Fibroblast of skin of abdomen (primary cell): ENCODE data around the gene C12orf75.
"Not testable (repeated sequence)": the region's sequence is repeated elsewhere in the genome, so short reads cannot be mapped to it uniquely, and the experiment has no call there.

Source experiments
- DNase-seq: peaks from one replicate; pipeline ENCODE4 v3.0.0-alpha.2; 2013

C12orf75 gene

GRCh38 chr12:105336411-105336810 is 5.9 kb downstream of the C12orf75 start:
- DNase-seq: no peak

- DNase-seq: no peak
These were observed 6.9 kb downstream of the C12orf75 start for GRCh38 chr12:105337391-105337790.

GRCh38 chr12:105338966-105339365 is 8.5 kb downstream of the C12orf75 start:
- DNase-seq: no peak

- no peak for DNase-seq
These were observed 10.5 kb downstream of the C12orf75 start for GRCh38 chr12:105341010-105341409.

GRCh38 chr12:105341620-105342019 is 11.1 kb downstream of the C12orf75 start:
- DNase-seq: not testable (repeated sequence)

- DNase-seq: no peak
These were observed 12.0 kb downstream of the C12orf75 start for GRCh38 chr12:105342464-105342863.

GRCh38 chr12:105343836-105344235 is 13.3 kb downstream of the C12orf75 start:
- no peak for DNase-seq

- no peak for DNase-seq
These were observed 17.0 kb downstream of the C12orf75 start for GRCh38 chr12:105347499-105347898.

- DNase-seq: no peak
These were observed 17.7 kb downstream of the C12orf75 start for GRCh38 chr12:105348142-105348541.

GRCh38 chr12:105348561-105348960 is 18.1 kb downstream of the C12orf75 start:
- no peak for DNase-seq

- no peak for DNase-seq
These were observed 18.6 kb downstream of the C12orf75 start for GRCh38 chr12:105349138-105349537.

GRCh38 chr12:105351523-105351922 is 21.0 kb downstream of the C12orf75 start:
- DNase-seq: no peak

- no peak for DNase-seq
These were observed 21.6 kb downstream of the C12orf75 start for GRCh38 chr12:105352052-105352451.

GRCh38 chr12:105352940-105353635 is 22.6 kb downstream of the C12orf75 start:
- DNase-seq: no peak

- peak; percentile 66 for DNase-seq
These were observed 25.3 kb downstream of the C12orf75 start for GRCh38 chr12:105355752-105356151.

- DNase-seq: peak; percentile 34
These were observed 26.7 kb downstream of the C12orf75 start for GRCh38 chr12:105357162-105357691.

- DNase-seq: no peak
These were observed 28.3 kb downstream of the C12orf75 start for GRCh38 chr12:105358789-105359188.

GRCh38 chr12:105359856-105360255 is 29.4 kb downstream of the C12orf75 start:
- DNase-seq: no peak

- DNase-seq: no peak
These were observed 33.4 kb downstream of the C12orf75 start for GRCh38 chr12:105363890-105364289.

- DNase-seq: no peak
These were observed 34.7 kb downstream of the C12orf75 start for GRCh38 chr12:105365231-105365630.

GRCh38 chr12:105368047-105368646 is 37.7 kb downstream of the C12orf75 start:
- DNase-seq: no peak

- peak; percentile 78 for DNase-seq
These were observed 38.5 kb downstream of the C12orf75 start for GRCh38 chr12:105369014-105369413.

GRCh38 chr12:105374303-105374702 is 43.8 kb downstream of the C12orf75 start:
- DNase-seq: no peak

GRCh38 chr12:105377077-105377476 is 46.6 kb downstream of the C12orf75 start:
- no peak for DNase-seq
